Dedifferentiated amniotic fluid mesenchymal stem cell (primary cell): ENCODE results near the gene SLC4A1.

Experiments
- DNase-seq: peaks from one replicate; pipeline ENCODE4 v3.0.0-alpha.2; 2016; ENCODE audit errors: extremely low spot score

The SLC4A1 gene

GRCh38 chr17:44283344-44284023, 15.5 kb upstream of the SLC4A1 start:
- DNase-seq: no peak

GRCh38 chr17:44282264-44282663, 14.3 kb upstream of the SLC4A1 start:
- no peak for DNase-seq

DNA sequence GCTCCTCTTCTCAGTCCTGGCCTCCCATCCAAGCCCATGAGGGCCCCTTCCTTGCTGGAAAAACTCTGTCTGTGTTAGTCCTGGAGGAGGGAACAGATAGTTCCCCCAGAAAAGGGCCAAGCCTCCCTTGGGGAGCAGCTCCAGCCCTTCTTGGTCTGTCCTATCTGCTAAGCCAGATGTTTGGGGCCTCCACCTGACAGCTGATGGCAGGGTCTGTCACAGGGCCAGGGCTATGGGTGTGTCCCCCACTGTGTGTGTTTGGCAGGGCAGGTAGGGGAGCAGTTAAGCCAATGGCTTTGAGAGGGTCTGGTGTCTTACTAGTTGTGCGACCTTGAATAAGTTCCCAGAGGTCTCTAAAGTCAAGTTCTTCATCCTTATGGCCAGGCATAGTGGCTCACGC, 13.6 kb upstream of the SLC4A1 start:
- DNase-seq: no peak

- DNase-seq: no peak
Measured at GRCh38 chr17:44280392-44280937, 12.5 kb upstream of the SLC4A1 start.

DNA sequence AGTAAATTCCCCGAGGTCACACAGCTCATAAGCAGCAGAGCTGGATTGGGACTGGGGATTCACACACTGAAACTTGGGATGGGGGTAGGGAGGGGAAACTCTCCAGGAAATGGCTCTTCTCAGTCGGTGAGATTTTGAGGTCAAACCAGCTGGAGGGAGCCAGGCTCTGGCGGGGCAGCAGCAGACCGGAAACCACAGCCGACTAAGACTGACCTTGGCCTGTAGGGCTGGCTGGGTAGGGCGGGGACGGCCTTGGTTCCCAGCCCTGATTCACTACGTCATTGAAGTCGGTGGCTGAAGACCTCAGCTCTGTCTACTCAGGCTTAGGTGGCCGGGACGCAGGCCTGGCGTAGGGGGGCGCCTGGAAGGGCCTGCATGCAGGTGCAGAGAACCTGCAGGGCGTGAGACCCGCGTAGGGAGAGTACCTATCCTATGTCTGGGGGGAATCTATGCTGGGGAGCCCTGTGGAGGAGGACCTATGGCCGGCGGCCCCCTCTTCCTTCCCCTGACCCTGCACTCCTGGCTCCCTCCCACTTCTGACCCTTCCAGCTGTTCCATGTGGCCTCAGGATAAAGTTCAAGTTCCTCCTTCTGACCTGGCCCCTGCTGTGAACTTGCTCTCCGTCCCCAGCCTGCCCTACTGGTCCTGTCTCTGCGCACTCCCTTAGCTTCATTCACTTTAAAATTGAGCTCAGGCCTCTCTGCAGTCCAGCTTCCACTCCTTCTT, 11.9 kb upstream of the SLC4A1 start:
- no peak for DNase-seq

DNA sequence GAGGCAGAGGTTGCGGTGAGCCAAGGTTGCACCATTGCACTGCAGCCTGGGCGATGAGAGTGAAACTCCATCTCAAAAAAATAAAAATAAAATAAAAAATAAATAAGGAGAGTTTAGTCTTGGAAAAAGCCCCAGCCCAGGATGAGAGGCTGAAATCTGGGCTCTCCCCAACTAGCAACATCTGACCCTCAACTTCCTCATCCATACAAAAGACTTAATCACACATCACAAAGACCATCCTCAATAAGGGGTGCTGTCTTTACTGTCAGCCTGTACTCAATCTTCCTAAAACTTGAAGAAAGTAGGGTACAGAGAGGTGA, 11.4 kb upstream of the SLC4A1 start:
- DNase-seq: no peak

DNA sequence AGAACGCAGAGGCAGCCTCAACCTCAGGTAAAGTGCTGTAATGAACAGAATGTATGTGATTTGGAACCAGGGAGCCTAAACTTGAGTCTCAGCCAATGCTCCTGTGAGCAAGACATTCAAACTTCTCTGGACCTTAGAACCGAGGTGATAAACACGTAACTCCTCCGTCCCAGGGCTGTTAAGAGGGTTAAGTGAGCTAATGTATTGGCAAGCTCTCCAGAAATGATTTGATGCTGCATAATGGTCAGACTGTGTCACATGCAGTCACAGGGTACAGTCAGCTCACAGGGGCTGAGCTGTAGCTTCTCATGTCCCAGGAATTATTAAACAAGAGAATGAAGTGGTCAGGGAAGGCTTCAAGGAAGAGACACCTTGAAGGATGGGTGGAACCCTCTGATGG, 10.0 kb upstream of the SLC4A1 start:
- no peak for DNase-seq

GRCh38 chr17:44273607-44274006, 5.7 kb upstream of the SLC4A1 start:
- DNase-seq: no peak

DNA sequence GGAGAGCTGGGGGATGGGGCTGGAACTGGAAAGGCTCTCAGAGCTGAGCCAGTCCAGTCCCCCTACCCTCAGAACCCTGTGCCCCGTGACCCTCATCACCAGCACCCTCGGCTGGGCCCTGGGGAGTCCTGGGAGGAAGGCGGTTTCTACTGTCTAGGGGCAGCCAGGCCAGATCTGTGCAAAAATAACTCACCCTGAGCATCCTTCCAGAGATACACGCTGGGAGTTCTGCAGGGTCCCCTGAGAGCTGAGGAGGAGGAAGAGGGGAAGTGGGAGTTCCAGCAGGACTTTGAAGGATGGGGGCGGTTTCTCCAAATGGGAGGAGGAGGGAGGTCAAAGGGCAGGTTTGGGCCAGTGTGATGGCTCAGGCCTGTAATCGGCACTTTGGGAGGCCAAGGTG, 5.0 kb upstream of the SLC4A1 start:
- no peak for DNase-seq

GRCh38 chr17:44272321-44272951, 4.5 kb upstream of the SLC4A1 start:
- DNase-seq: no peak

DNA sequence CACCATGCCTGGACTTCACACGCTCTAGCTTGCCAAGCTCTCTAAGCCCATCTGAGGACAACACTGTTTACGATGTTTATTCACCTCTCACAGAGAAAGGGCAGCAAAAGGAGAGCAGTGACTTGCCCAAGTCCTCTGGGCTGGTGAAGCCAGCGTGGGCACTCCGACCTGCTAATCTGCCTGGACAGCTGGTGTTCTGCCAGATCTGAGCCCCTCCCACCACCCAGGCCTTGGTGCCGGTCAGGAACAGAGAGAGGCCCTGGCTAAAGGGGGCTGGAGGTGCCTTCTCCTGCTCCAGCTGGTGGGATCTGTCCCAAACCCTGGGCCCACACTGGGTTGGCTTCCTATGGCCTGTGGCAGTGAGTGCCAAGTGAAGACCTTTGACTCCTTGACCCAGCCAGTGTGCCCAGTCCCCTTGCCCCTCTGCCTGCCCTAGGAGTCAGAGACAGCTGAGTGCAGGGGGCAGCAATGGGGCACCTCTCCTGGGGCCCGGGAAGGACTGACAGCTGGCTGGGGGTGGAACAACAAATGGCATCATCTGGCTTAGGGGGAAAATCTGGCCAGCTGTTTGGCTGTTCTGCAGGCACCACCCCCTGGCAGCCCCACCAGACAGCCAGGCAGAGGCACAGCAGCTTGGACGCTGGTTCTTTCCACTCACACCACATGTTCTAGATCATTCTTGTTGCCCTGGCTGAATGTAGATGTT, 1.8 kb upstream of the SLC4A1 start:
- DNase-seq: no peak

GRCh38 chr17:44268709-44269534, 987 bp upstream of the SLC4A1 start:
- DNase-seq: no peak

DNA sequence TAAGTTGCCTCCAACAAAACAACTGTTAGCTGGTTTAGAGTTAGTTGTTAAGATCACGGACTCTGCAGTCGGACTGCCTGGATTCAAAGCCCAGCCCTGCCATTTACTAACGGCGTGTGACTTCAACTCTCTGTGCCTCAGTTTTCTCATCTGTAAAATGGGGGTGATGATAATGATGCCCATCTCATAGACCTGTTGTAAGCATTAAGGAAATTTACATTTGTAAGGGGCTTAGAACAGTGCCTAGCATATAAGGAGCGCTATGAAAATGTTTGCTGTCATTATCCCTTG, 825 bp downstream of the SLC4A1 start:
- no peak for DNase-seq

GRCh38 chr17:44266402-44267164, 1.4 kb downstream of the SLC4A1 start:
- no peak for DNase-seq

DNA sequence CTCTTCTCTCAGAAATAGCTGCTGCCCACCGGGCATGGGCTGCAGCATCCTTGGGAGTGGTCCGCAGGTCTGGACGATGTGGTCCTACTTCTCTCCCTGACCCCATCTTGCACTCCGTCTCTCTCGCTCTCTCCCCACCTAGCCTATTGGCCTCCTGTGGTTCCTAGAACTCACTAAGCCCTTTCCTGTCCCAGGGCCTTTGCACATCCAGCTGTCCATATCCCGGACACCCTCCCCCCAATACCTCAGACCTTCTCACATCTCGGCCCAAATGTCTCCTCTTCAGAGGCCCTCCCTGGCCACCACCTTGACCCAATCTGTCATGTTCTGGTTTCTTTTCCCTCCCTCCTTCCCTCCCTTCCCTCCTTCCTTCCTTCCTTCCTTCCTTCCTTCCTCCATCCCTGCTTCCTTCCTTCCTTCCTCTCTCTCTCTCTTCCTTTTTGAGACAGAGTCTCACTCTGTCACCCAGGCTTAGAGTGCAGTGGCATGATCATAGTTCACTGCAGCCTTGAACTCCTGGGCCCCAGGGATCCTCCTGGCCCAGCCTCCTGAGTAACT, 4.5 kb downstream of the SLC4A1 start:
- no peak for DNase-seq

- DNase-seq: no peak
Measured at GRCh38 chr17:44262654-44263225, 5.2 kb downstream of the SLC4A1 start.

- DNase-seq: no peak
Measured at GRCh38 chr17:44260296-44260695, 7.6 kb downstream of the SLC4A1 start.

DNA sequence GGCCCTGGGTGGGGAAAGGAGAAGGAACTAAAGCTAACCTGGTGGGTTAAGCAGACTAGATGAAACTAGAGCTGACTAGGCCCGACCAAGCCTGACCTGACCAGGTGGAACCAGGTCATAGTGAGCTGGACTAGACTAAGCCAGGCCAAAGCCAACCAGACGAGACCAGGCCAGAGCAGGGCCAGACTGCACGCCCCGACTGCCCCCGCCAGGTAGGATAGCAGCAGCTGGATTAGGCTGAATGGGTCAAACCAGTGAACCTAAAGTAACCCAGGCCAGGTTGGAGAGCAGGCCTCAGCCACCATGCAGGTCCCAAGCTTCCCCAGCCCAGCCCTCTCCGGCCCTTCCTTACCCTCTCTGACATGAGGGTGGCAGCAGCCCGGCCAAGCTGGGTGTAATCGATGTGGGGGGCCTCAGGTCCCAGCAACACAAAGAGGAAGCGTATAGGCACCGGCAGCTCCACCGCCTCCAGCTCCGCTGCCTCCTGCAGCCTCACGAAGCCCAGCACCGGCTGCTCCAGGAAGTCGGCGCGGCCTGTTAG, 9.1 kb downstream of the SLC4A1 start:
- no peak for DNase-seq

DNA sequence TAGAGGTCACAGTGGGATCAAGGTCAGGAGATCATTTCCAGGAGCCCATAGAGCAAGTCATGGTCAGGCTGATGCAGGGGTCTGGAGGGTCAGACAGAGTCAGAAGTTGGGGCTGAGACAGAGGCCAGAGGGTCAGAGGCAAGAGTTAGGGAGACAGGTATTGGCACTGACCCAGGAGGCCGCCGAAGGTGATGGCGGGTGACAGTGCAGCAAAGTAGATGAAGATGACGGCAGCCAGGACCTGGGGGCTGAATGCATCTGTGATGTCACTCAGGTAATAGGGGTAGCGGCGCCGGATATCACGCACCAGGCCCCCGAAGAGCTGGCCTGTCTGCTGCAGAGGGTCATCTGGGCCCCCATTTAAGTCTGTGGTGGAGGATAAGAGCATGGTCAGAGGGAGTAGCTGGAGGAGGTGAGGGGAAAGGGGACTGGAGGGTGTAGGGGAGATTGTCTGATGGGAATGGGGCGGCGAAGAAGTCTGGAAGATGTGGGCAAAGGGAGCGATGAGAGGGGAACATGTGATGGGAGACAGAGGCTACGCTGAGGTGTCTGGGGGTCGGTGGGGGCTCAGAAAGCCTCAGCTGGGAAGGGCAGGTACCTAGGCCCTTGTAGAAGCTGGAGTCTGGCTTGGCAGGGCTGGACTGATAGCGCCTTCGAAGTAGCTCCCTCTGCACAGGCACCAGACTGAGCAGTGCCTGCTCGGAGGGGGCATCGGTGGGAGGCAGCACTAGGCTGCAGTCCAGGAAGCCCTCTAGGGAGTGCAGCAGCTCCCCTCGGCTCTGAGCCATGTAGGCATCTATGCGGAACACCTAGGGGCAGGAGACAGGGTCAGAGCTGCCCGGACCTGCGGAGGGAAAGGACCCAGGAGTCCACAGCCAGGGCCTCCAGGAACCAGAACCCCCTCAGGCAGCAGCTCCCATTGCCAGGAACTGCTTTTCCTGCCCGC, 9.8 kb downstream of the SLC4A1 start:
- no peak for DNase-seq
